Left lung (tissue), 10 donors: ENCODE data around the gene SEMA3B. TPM values are rescaled to one million over a fixed set of nuclear protein-coding genes. Genes with fewer than 3 reads are reported as not detected.

Experiments used
- ATAC-seq: fragments of 200-7000 bp; cut with Tn5 transposase; one replicate; pipeline ENCODE4 v1.9.1; 2020; ENCODE audit warnings: moderate library complexity
- DNase-seq, 4 donors: peaks; one replicate each; pipeline ENCODE4 v3.0.0-alpha.2; 2013 to 2020
- H3K27ac ChIP-seq, 2 donors: fragments of 200-600 bp; sonication (generic) in 1 of 2; one replicate each; pipeline versions ENCODE4 v1.5.0 to v1.8.0; 2020 to 2021
- H3K27me3 ChIP-seq, 2 donors: fragments of 200-600 bp; sonication (generic) in 1 of 2; one replicate each; pipeline versions ENCODE4 v1.5.0 to v1.8.0; 2020 to 2021
- H3K36me3 ChIP-seq, 2 donors: fragments of 200-600 bp; sonication (generic) in 1 of 2; one replicate each; pipeline versions ENCODE4 v1.5.0 to v1.8.0; 2020 to 2021
- H3K4me1 ChIP-seq, 2 donors: fragments of 200-600 bp; one replicate each; pipeline ENCODE4 v1.8.0; 2021
- H3K4me3 ChIP-seq, 2 donors: fragments of 200-600 bp; sonication (generic) in 1 of 2; one replicate each; pipeline versions ENCODE4 v1.5.0 to v1.8.0; 2020 to 2021; ENCODE audit warnings: mild to moderate bottlenecking in 1 of 2
- H3K9me3 ChIP-seq, 2 donors: fragments of 200-600 bp; sonication (generic) in 1 of 2; one replicate each; pipeline versions ENCODE4 v1.5.0 to v1.8.0; 2020 to 2021
- intact Hi-C, 2 donors: fragments of 100-400 bp; cut with DNase I; formaldehyde crosslinking; loops; one replicate each; pipeline versions ENCODE4 v1.11.2 to v1.14.2; 2022
- polyA plus RNA-seq, 6 donors: library from polyadenylated mRNA; unstranded; fragments of 120-200 nt; gene quantifications; one replicate each; pipeline ENCODE4 v1.2.1, GENCODE V29; 2013; ENCODE audit not compliant: insufficient read length in 6 of 6
- total RNA-seq, 2 donors: library from RNA; stranded (reverse); fragmentation: NEBNext Ultra II Directional; extraction: Animal tissue kit (Norgen Biotek cat#: 25700); gene quantifications; one replicate each; pipeline ENCODE4 v1.2.1, GENCODE V29; 2021
- TF ChIP-seq, protein P1 (sequence below), 2 donors: fragments of 200-600 bp; sonication (generic) in 1 of 2; IDR thresholded peaks; one replicate each; pipeline versions ENCODE4 v1.5.0 to v1.8.0; 2021; ENCODE audit warnings: antibody characterized with exemption in 2 of 2
- donor health status: DM: no; HTN: yes; CAD: no.
- donor health status: DM: no; HTN: no; CAD: no.

The SEMA3B gene
- total and polyA plus RNA-seq, 8 donors = 20.6 to 92.7 (median 28.2) TPM

DNA sequence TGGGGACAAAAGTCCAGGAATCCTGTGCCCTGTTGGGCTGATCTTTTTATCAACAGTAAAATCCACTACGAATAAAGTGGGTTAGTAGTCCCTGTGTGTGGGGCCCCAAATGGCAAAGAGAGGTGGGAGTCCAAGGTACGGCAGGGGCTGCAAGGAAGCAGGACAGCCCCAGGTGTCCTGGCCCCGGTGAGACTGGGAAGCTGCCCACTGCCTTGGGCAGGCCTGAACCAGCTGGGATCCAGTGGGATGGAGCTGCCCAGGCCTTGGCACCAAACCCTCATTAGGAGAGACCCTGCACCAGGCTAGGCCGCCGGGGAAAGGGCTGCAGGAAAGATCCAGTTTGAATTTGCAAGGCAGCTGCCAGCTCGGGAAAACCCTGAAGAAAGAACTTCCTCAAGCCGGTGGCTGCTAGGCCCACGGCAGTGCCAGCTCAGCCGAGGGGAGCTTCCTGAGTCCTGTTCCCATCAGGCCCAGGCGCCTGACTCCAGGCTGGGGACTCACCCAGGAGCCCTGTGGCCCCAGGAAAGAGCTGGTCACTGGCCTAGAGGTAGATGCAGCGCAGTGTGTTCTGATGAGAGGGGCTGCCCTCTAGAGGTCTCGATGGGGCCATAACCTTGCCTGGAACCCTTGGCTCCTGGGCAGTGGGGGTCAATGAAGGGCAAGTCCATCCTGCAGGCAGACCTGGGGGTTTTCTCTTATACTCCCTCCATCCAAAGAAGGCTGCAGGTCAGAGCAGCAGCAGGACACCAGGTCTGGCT lies 47.4 kb upstream of the SEMA3B start:
- Histone ChIP-seq H3K4me1 (peaks cover 3 to 9% of the 10 kb centered on the region in 2 donors), H3K27me3 (peaks cover 0 to 13% of the 10 kb centered on the region in 2 donors), H3K27ac (no peak overlapping the region), H3K4me3 (no peak overlapping the region), H3K9me3 (no peaks in the 10 kb centered on the region), H3K36me3 (no peaks in the 10 kb centered on the region)
- TF ChIP-seq, protein P1, sequence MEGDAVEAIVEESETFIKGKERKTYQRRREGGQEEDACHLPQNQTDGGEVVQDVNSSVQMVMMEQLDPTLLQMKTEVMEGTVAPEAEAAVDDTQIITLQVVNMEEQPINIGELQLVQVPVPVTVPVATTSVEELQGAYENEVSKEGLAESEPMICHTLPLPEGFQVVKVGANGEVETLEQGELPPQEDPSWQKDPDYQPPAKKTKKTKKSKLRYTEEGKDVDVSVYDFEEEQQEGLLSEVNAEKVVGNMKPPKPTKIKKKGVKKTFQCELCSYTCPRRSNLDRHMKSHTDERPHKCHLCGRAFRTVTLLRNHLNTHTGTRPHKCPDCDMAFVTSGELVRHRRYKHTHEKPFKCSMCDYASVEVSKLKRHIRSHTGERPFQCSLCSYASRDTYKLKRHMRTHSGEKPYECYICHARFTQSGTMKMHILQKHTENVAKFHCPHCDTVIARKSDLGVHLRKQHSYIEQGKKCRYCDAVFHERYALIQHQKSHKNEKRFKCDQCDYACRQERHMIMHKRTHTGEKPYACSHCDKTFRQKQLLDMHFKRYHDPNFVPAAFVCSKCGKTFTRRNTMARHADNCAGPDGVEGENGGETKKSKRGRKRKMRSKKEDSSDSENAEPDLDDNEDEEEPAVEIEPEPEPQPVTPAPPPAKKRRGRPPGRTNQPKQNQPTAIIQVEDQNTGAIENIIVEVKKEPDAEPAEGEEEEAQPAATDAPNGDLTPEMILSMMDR (IDR thresholded peaks at IDR 0.05) = no peak
- ATAC-seq (no peak), DNase-seq (no peak)
- intact Hi-C loops = no loop called here

DNA sequence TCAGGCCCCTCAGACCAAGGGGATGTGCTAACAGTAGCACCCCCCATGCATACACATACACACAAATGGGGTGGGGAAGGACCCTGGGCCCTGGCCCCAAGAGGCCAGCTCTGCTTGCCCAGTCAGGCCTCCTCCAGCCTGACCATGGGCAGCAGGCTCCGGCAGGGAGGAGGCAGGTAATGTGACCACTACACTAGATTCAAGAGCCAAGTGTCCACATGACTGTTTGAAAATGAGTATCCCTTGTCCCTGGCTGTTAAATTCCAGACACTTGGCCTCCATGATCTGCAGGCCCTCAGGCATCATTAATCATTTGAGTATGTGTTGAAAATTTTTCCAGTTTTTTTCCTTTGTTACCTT lies 46.8 kb upstream of the SEMA3B start:
- DNase-seq (no peak), ATAC-seq (no peak)
- H3K9me3 ChIP-seq = no peaks in the 10 kb centered on the region
- H3K27ac ChIP-seq = no peak overlapping the region
- TF ChIP-seq, protein P1 (IDR thresholded peaks at IDR 0.05) = no peak
- intact Hi-C loops = no loop called here
- H3K27me3 ChIP-seq = peaks cover 0 to 13% of the 10 kb centered on the region in 2 donors
- H3K4me3 ChIP-seq = no peak overlapping the region
- no peaks in the 10 kb centered on the region for H3K36me3 ChIP-seq
- peaks cover 8 to 15% of the 10 kb centered on the region in 2 donors for H3K4me1 ChIP-seq

DNA sequence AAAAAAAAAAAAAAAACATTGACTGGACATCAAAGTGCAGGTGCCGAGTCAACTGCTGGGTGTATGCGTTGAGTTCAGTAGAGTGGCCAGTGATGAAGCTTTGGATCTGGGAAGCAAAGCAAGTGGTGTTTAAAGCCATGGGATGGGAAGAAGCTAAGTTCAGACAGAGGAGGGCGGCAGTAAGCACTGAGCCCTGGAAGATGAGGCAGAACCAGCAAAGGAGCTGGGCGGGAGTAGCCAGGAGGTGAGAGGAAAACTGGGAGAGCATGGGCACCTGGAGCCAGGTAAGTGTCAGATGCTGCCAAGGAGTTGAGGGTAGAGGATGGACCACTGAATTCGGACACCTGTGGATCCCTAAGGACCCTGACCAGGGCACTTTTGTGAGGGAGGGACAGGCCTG lies 44.3 kb upstream of the SEMA3B start:
- intact Hi-C loops = loop anchor here in 1 of 2 donors (5.0 kb wide), 2 partner anchors 32 to 48 kb away; partner anchors contain the start of gene GNAT1

DNA sequence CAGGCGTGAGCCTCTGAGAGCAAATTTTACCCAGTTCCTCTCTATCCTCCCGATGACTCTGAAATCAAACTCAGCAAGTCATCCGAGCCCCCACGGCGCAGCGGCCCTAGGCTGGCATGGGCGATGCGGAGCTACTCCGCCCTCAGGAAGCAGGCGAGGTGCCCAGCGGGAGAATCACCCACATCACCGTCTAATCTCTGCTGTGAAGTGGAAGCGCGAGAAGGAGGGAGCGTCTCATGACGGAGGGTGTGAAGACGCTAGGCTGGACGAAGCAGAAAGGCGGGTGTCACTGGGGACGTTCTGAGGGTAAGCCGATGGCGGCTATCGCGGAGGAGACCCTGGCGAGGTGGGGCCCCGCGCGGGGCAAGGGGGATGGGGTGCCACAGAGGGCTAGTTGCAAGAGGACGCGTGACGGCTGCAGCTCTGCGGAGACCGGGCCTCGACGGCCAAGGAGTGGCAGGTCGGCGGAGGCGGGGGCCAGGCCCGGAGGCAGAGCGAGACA lies 42.0 kb upstream of the SEMA3B start:
- Histone ChIP-seq H3K27me3 (peaks cover 0 to 13% of the 10 kb centered on the region in 2 donors), H3K4me1 (peaks cover 17 to 48% of the 10 kb centered on the region in 2 donors), H3K4me3 (peak overlapping the region; percentile 66 to 72), H3K9me3 (no peaks in the 10 kb centered on the region), H3K36me3 (no peaks in the 10 kb centered on the region), H3K27ac (peak overlapping the region; percentile 69 to 91)
- DNase-seq (peak in 3 of 4 donors; percentile 48 to 84 (median 49)), ATAC-seq (peak; percentile 40)
- intact Hi-C loops = loop anchor here in 1 of 2 donors (5.0 kb wide), 2 partner anchors 35 to 45 kb away; partner anchors contain the start of gene GNAT1
- TF ChIP-seq, protein P1 (IDR thresholded peaks at IDR 0.05) = no peak

More for the DNA sequence above, 44.3 kb upstream of the SEMA3B start:
- Histone ChIP-seq H3K36me3 (no peaks in the 10 kb centered on the region), H3K9me3 (no peaks in the 10 kb centered on the region), H3K4me3 (no peak overlapping the region), H3K4me1 (peaks cover 17 to 32% of the 10 kb centered on the region in 2 donors), H3K27ac (no peak overlapping the region), H3K27me3 (peaks cover 0 to 13% of the 10 kb centered on the region in 2 donors)
- ATAC-seq (no peak), DNase-seq (no peak)
- TF ChIP-seq, protein P1 (IDR thresholded peaks at IDR 0.05) = no peak
